ENCODE measurements around the gene KCNQ1.

The KCNQ1 gene

DNA sequence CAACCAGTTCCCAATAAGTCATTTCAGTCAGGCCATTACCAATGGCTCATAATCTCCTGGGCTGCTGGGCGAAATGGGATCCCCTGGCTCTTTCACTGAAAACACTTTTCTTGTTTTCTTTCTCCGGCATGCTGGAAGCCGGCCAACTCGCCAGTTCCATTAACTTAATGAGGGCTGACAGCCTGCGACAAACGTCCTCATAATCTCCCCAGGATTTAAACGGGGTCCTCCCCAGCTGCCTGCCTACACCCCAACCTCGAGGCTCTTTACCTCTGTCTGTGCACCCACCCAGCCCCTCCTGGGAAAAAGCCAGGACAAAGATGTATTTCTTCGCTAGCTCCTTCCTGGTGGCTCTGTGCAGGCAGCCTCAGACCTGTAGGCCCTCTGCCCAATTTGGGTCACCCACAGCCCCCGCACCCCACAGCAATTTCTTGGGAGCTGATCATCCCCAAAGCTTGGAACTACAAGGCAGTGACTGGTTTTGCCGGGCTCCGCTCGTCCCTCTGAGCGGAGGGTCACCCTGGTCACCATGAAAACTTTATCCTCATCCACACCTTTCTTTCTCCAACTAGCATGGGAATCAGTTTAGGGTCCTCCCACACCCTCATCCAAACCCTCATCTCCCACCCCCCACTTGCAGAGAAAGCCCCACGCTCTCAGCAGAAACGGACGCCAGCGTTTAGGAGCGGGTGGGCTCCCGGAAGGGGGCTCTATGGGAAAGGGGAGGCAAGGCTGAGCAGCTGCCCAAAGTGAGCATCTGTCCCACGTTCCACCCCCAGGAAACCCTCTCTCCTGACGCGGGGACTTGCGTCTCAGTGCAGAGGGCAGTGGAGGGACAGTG is 306.1 kb downstream of the KCNQ1 start:
- Histone ChIP-seq H3K4me1 (ENCODE audit: insufficient read depth, low read length, poor library complexity, severe bottlenecking) (peaks cover 4% of the 10 kb centered on the region), H3K27me3 (ENCODE audit: insufficient read depth, low read length, poor library complexity, severe bottlenecking) (no peaks in the 10 kb centered on the region), H3K4me2 (ENCODE audit: low read depth, low read length, poor library complexity, severe bottlenecking) (no peak overlapping the region), H3K9me2 (replicated peaks; ENCODE audit: low read depth, low read length) (no peaks in the 10 kb centered on the region), H3K9ac (ENCODE audit: low read depth, low read length, poor library complexity, severe bottlenecking) (no peak overlapping the region), H2AFZ (ENCODE audit: low read length) (no peak overlapping the region), H3K36me3 (ENCODE audit: insufficient read depth, low read length) (no peaks in the 10 kb centered on the region), H3K4me3 (ENCODE audit: low read length, poor library complexity, severe bottlenecking) (no peak overlapping the region), H3K79me2 (ENCODE audit: insufficient read depth, low read length) (no peaks in the 10 kb centered on the region), H3F3A (ENCODE audit: low read depth) (no peaks in the 10 kb centered on the region), H3K9me3 (ENCODE audit: insufficient read depth, low read depth, low read length) (no peaks in the 10 kb centered on the region), H4K20me1 (ENCODE audit: insufficient read depth, low read length, poor library complexity, severe bottlenecking) (no peaks in the 10 kb centered on the region)
- TF ChIP-seq, protein P1, sequence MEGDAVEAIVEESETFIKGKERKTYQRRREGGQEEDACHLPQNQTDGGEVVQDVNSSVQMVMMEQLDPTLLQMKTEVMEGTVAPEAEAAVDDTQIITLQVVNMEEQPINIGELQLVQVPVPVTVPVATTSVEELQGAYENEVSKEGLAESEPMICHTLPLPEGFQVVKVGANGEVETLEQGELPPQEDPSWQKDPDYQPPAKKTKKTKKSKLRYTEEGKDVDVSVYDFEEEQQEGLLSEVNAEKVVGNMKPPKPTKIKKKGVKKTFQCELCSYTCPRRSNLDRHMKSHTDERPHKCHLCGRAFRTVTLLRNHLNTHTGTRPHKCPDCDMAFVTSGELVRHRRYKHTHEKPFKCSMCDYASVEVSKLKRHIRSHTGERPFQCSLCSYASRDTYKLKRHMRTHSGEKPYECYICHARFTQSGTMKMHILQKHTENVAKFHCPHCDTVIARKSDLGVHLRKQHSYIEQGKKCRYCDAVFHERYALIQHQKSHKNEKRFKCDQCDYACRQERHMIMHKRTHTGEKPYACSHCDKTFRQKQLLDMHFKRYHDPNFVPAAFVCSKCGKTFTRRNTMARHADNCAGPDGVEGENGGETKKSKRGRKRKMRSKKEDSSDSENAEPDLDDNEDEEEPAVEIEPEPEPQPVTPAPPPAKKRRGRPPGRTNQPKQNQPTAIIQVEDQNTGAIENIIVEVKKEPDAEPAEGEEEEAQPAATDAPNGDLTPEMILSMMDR (conservative IDR thresholded peaks at IDR 0.05; ENCODE audit: low read length) = no peak
- no peak for TF ChIP-seq EZH2phosphoT487 (IDR thresholded peaks at IDR 0.05; ENCODE audit: borderline replicate concordance)

DNA sequence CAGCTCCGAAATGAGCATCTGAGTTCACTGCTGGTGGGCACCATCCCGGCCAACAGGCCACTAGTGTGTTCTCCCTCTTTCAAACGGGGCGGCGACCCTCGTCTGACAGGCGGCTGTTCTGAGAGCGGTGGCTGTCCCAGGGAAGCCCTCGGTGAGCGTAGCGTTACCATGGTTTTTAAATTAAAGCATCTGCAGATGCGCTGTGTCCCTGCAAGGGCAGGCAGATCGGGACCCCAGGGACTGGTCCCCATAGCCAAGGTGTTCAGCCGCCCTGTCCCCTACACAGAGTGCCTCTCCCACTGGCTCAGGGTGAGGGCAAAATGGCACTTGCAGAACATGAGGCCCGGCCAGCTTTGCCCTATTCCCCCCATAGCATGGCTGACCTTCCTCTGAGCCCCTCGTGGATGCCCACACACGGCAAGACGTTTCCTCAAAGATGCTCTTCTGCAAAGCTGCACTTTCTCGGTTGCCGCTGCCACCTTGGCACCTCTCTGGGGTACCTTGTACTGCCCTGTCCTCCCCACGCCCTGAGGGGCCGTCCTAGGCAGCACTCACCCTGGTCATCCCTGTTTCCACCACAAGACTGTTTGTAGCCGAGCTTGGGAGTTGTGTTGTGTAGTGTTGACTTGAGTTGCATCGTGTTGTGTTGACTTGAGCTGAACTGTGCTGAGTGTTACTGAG is 306.9 kb downstream of the KCNQ1 start:
- H3K9me2 ChIP-seq (replicated peaks; ENCODE audit: low read depth, low read length) = no peaks in the 10 kb centered on the region
- no peak for TF ChIP-seq EZH2phosphoT487 (IDR thresholded peaks at IDR 0.05; ENCODE audit: borderline replicate concordance)
- H3F3A ChIP-seq (ENCODE audit: low read depth) = no peaks in the 10 kb centered on the region
- no peaks in the 10 kb centered on the region for H3K79me2 ChIP-seq (ENCODE audit: insufficient read depth, low read length)
- no peaks in the 10 kb centered on the region for H4K20me1 ChIP-seq (ENCODE audit: insufficient read depth, low read length, poor library complexity, severe bottlenecking)
- no peak overlapping the region for H3K4me2 ChIP-seq (ENCODE audit: low read depth, low read length, poor library complexity, severe bottlenecking)
- H3K9ac ChIP-seq (ENCODE audit: low read depth, low read length, poor library complexity, severe bottlenecking) = no peak overlapping the region
- H3K4me1 ChIP-seq (ENCODE audit: insufficient read depth, low read length, poor library complexity, severe bottlenecking) = peaks cover 4% of the 10 kb centered on the region
- no peaks in the 10 kb centered on the region for H3K27me3 ChIP-seq (ENCODE audit: insufficient read depth, low read length, poor library complexity, severe bottlenecking)
- no peak overlapping the region for H3K4me3 ChIP-seq (ENCODE audit: low read length, poor library complexity, severe bottlenecking)
- no peak overlapping the region for H2AFZ ChIP-seq (ENCODE audit: low read length)
- no peaks in the 10 kb centered on the region for H3K9me3 ChIP-seq (ENCODE audit: insufficient read depth, low read depth, low read length)
- no peaks in the 10 kb centered on the region for H3K36me3 ChIP-seq (ENCODE audit: insufficient read depth, low read length)

DNA sequence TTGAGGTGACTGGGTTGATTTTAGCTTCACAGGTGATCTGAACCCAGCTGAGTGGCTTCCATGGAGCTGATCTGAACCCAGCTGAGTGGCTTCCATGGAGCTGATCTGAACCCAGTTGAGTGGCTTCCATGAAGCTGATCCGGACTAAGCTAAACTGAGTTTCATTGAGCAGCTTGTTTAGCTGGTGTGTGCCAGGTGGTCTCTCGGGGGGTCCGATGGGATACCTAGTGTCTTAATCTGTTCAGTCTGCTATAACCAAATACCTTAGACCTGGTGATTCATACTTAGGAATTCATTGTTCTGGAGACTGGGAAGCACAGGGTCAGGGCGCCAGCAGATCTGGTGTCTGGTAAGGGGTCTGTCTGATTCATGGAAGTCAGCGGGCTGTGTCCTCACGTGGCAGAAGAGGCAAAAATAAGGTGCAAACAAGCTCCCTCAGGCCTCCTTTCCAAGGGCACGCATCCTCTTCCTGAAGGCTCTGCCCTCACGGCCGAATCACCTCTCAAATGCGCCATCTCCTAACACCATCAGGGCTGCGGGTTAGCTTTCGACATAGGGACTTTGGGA is 307.5 kb downstream of the KCNQ1 start:
- no peak overlapping the region for H3K9ac ChIP-seq (ENCODE audit: low read depth, low read length, poor library complexity, severe bottlenecking)
- H2AFZ ChIP-seq (ENCODE audit: low read length) = no peak overlapping the region
- no peaks in the 10 kb centered on the region for H3K27me3 ChIP-seq (ENCODE audit: insufficient read depth, low read length, poor library complexity, severe bottlenecking)
- H3K9me3 ChIP-seq (ENCODE audit: insufficient read depth, low read depth, low read length) = 0 out of 2 replicates have a peak, but pooled peaks cover 6% of the 10 kb centered on the region
- TF ChIP-seq, protein P1 (conservative IDR thresholded peaks at IDR 0.05; ENCODE audit: low read length) = no peak
- H3K4me3 ChIP-seq (ENCODE audit: low read length, poor library complexity, severe bottlenecking) = no peak overlapping the region
- no peaks in the 10 kb centered on the region for H3F3A ChIP-seq (ENCODE audit: low read depth)
- no peak overlapping the region for H3K4me2 ChIP-seq (ENCODE audit: low read depth, low read length, poor library complexity, severe bottlenecking)
- H4K20me1 ChIP-seq (ENCODE audit: insufficient read depth, low read length, poor library complexity, severe bottlenecking) = no peaks in the 10 kb centered on the region
- H3K4me1 ChIP-seq (ENCODE audit: insufficient read depth, low read length, poor library complexity, severe bottlenecking) = peaks cover 4% of the 10 kb centered on the region
- no peaks in the 10 kb centered on the region for H3K36me3 ChIP-seq (ENCODE audit: insufficient read depth, low read length)
- no peaks in the 10 kb centered on the region for H3K9me2 ChIP-seq (replicated peaks; ENCODE audit: low read depth, low read length)
- no peaks in the 10 kb centered on the region for H3K79me2 ChIP-seq (ENCODE audit: insufficient read depth, low read length)

All from Loucy (cell line).